H9 (cell line): ENCODE data around the gene CDH18. TPM values are rescaled to one million over a fixed set of nuclear protein-coding genes. Genes with fewer than 3 reads are reported as not detected.

Source experiments
- DNase-seq: peaks from one replicate; pipeline ENCODE4 v3.0.0-alpha.2; 2017
- H2AFZ ChIP-seq: one replicate; pipeline ENCODE4 v1.6.1; 2013; ENCODE audit warnings: mild to moderate bottlenecking, low read length, control low read depth, moderate library complexity
- H2AK5ac ChIP-seq: 2 replicates; pipeline ENCODE4 v1.6.1; 2013; ENCODE audit warnings: low read length, control low read depth, mixed read lengths; ENCODE audit not compliant: insufficient read length
- H2BK120ac ChIP-seq: one replicate; pipeline ENCODE4 v1.6.1; 2013; ENCODE audit warnings: low read depth, mild to moderate bottlenecking, low read length, control low read depth, inconsistent platforms; ENCODE audit not compliant: poor library complexity, severe bottlenecking
- H2BK12ac ChIP-seq: 2 replicates; pipeline ENCODE4 v1.6.1; 2013; ENCODE audit warnings: low read length, control low read depth, mixed read lengths, low read depth; ENCODE audit not compliant: insufficient read length
- H2BK15ac ChIP-seq: 2 replicates; pipeline ENCODE4 v1.6.1; 2013; ENCODE audit warnings: low read depth, low read length, control low read depth
- H2BK20ac ChIP-seq: one replicate; pipeline ENCODE4 v1.6.1; 2013; ENCODE audit warnings: low read depth, mild to moderate bottlenecking, low read length, control low read depth, inconsistent platforms; ENCODE audit not compliant: poor library complexity, severe bottlenecking
- H2BK5ac ChIP-seq: 2 replicates; pipeline ENCODE4 v1.6.1; 2013; ENCODE audit warnings: low read length, control low read depth, mixed read lengths; ENCODE audit not compliant: insufficient read length
- H3K14ac ChIP-seq: 2 replicates; pipeline ENCODE4 v1.6.1; 2013; ENCODE audit warnings: low read length, control low read depth; ENCODE audit not compliant: insufficient read depth
- H3K18ac ChIP-seq: 2 replicates; pipeline ENCODE4 v1.6.1; 2013; ENCODE audit warnings: low read depth, mild to moderate bottlenecking, mixed read lengths, low read length, control low read depth; ENCODE audit not compliant: insufficient read length
- H3K23ac ChIP-seq: 2 replicates; pipeline ENCODE4 v1.6.1; 2013; ENCODE audit warnings: low read length, control low read depth, mixed read lengths, low read depth; ENCODE audit not compliant: insufficient read length
- H3K23me2 ChIP-seq: 2 replicates; pipeline ENCODE4 v1.6.1; 2013; ENCODE audit warnings: low read depth, mild to moderate bottlenecking, mixed read lengths, low read length, control low read depth; ENCODE audit not compliant: insufficient read length, poor library complexity, severe bottlenecking
- H3K27ac ChIP-seq: 2 replicates; pipeline ENCODE4 v1.5.1; 2013; ENCODE audit warnings: low read length, control low read depth, mixed read lengths, low read depth; ENCODE audit not compliant: insufficient read length
- H3K27me3 ChIP-seq: 2 replicates; pipeline ENCODE4 v1.6.1; 2013; ENCODE audit warnings: low read length, control low read depth, inconsistent platforms; ENCODE audit not compliant: insufficient read depth
- H3K4ac ChIP-seq: 2 replicates; pipeline ENCODE4 v1.6.1; 2013; ENCODE audit warnings: low read depth, mild to moderate bottlenecking, control low read depth, inconsistent platforms, low read length, moderate library complexity
- H3K4me1 ChIP-seq: 2 replicates; pipeline ENCODE4 v1.6.1; 2013; ENCODE audit warnings: low read length, control low read depth, inconsistent platforms; ENCODE audit not compliant: insufficient read depth
- H3K4me2 ChIP-seq: 2 replicates; pipeline ENCODE4 v1.6.1; 2013; ENCODE audit warnings: low read length, control low read depth, mixed read lengths; ENCODE audit not compliant: insufficient read length, insufficient read depth
- H3K56ac ChIP-seq: 2 replicates; pipeline ENCODE4 v1.6.1; 2013; ENCODE audit warnings: low read depth, mild to moderate bottlenecking, mixed read lengths, low read length, control low read depth; ENCODE audit not compliant: insufficient read length
- H3K79me1 ChIP-seq: 2 replicates; pipeline ENCODE4 v1.6.1; 2013; ENCODE audit warnings: low read depth, mild to moderate bottlenecking, moderate library complexity, low read length, control low read depth, inconsistent platforms; ENCODE audit not compliant: insufficient read depth, poor library complexity, severe bottlenecking
- H3K79me2 ChIP-seq: 2 replicates; pipeline ENCODE4 v1.6.1; 2013; ENCODE audit warnings: low read length, control low read depth, inconsistent platforms; ENCODE audit not compliant: insufficient read depth
- H3K9ac ChIP-seq: 2 replicates; pipeline ENCODE4 v1.6.1; 2013; ENCODE audit warnings: low read length, control low read depth, mixed read lengths; ENCODE audit not compliant: insufficient read length; ENCODE audit errors: extremely low read depth
- H3K9me3 ChIP-seq: one replicate; pipeline ENCODE4 v1.6.1; 2013; ENCODE audit warnings: low read depth, low read length, inconsistent platforms; ENCODE audit not compliant: control insufficient read depth
- H3T11ph ChIP-seq: one replicate; pipeline ENCODE4 v1.6.1; 2013; ENCODE audit warnings: mild to moderate bottlenecking, low read length, control low read depth, inconsistent platforms
- H4K20me1 ChIP-seq: one replicate; pipeline ENCODE4 v1.6.1; 2013; ENCODE audit not compliant: control insufficient read depth, insufficient read length, insufficient read depth
- H4K5ac ChIP-seq: 2 replicates; pipeline ENCODE4 v1.6.1; 2013; ENCODE audit warnings: low read depth, mild to moderate bottlenecking, mixed read lengths, low read length, control low read depth; ENCODE audit not compliant: insufficient read length
- H4K8ac ChIP-seq: replicated peaks from 2 replicates; pipeline ENCODE4 v1.6.1; 2013; ENCODE audit warnings: low read length, control low read depth, mixed read lengths, low read depth; ENCODE audit not compliant: insufficient read length
- H4K91ac ChIP-seq: 2 replicates; pipeline ENCODE4 v1.6.1; 2013; ENCODE audit warnings: low read depth, mild to moderate bottlenecking, moderate library complexity, mixed read lengths, low read length, control low read depth; ENCODE audit not compliant: insufficient read length
- H3K27ac Mint-ChIP-seq, 3 experiments: 2 replicates in 2 of 3; 3 replicates in 1 of 3; pipeline ENCODE4 v1.8.0; 2020 to 2021; ENCODE audit warnings: mixed read lengths in 3 of 3, mild to moderate bottlenecking in 1 of 3, moderate library complexity in 1 of 3
- H3K27me3 Mint-ChIP-seq: 2 replicates; pipeline ENCODE4 v1.8.0; 2021; ENCODE audit warnings: low read depth, mild to moderate bottlenecking, moderate library complexity, mixed read lengths
- H3K36me3 Mint-ChIP-seq, 3 experiments: 2 replicates in 2 of 3; 3 replicates in 1 of 3; pipeline ENCODE4 v1.8.0; 2020 to 2021; ENCODE audit warnings: low read depth in 3 of 3, mixed read lengths in 3 of 3; ENCODE audit not compliant: insufficient read depth in 1 of 3
- H3K4me1 Mint-ChIP-seq, 2 experiments: 2 replicates each; pipeline ENCODE4 v1.8.0; 2020; ENCODE audit warnings: mixed read lengths in 2 of 2
- H3K4me3 Mint-ChIP-seq, 2 experiments: 2 replicates in 1 of 2; 3 replicates in 1 of 2; pipeline ENCODE4 v1.8.0; 2020 to 2021; ENCODE audit warnings: mild to moderate bottlenecking in 2 of 2, mixed read lengths in 2 of 2, moderate library complexity in 1 of 2
- H3K9me3 Mint-ChIP-seq, 2 experiments: 2 replicates in 1 of 2; 3 replicates in 1 of 2; pipeline ENCODE4 v1.8.0; 2020; ENCODE audit warnings: mild to moderate bottlenecking in 2 of 2, mixed read lengths in 2 of 2, moderate library complexity in 1 of 2
- WGBS: extraction: QIAGEN DNeasy Blood & Tissue Kit; methylation state at CpG from one replicate; pipeline ENCODE4 v1.1.7; 2013; ENCODE audit warnings: missing lambda C conversion rate, low lambda C conversion rate, mixed read lengths; ENCODE audit not compliant: insufficient read length; ENCODE audit errors: extremely low coverage; 5-methylcytosine and 5-hydroxymethylcytosine counted together
- total RNA-seq: library from RNA; stranded (reverse); gene quantifications from 2 replicates; pipeline ENCODE4 v1.2.1, GENCODE V29; 2021
- TF ChIP-seq, protein P1 (sequence below): fragments of 200-600 bp; sonication (generic); conservative IDR thresholded peaks from 3 replicates; pipeline ENCODE4 v1.8.0; 2021; ENCODE audit warnings: antibody characterized with exemption, mild to moderate bottlenecking

Gene CDH18
- total RNA-seq, 1 experiment from 2014 or later, result not detected

- Histone ChIP-seq H2AK5ac (no peak overlapping the region), H2BK12ac (no peak overlapping the region), H2BK5ac (no peak overlapping the region), H2BK20ac (no peak overlapping the region), H3K79me2 (no peaks in the 10 kb centered on the region), H2BK120ac (no peak overlapping the region), H3K27ac (no peak overlapping the region), H4K91ac (no peak overlapping the region), H4K5ac (no peak overlapping the region), H3K4me2 (no peak overlapping the region), H3K79me1 (no peaks in the 10 kb centered on the region), H4K8ac (no peak overlapping the region), H3K9me3 (no peaks in the 10 kb centered on the region), H3T11ph (no peak overlapping the region), H3K27me3 (no peaks in the 10 kb centered on the region), H3K4me1 (no peaks in the 10 kb centered on the region), H3K56ac (no peak overlapping the region), H3K23me2 (no peaks in the 10 kb centered on the region), H3K4ac (no peak overlapping the region), H2BK15ac (no peak overlapping the region), H3K18ac (no peak overlapping the region), H3K9ac (no peak overlapping the region), H2AFZ (no peak overlapping the region), H3K14ac (no peak overlapping the region), H4K20me1 (no peaks in the 10 kb centered on the region), H3K23ac (no peak overlapping the region)
- no peaks in the 10 kb centered on the region for H3K27me3 Mint-ChIP-seq
- no peak for DNase-seq
- no peak overlapping the region for H3K27ac Mint-ChIP-seq
- no peaks in the 10 kb centered on the region for H3K9me3 Mint-ChIP-seq
- H3K4me1 Mint-ChIP-seq, result peaks cover 2 to 4% of the 10 kb centered on the region in 2 experiments
- TF ChIP-seq, protein P1, sequence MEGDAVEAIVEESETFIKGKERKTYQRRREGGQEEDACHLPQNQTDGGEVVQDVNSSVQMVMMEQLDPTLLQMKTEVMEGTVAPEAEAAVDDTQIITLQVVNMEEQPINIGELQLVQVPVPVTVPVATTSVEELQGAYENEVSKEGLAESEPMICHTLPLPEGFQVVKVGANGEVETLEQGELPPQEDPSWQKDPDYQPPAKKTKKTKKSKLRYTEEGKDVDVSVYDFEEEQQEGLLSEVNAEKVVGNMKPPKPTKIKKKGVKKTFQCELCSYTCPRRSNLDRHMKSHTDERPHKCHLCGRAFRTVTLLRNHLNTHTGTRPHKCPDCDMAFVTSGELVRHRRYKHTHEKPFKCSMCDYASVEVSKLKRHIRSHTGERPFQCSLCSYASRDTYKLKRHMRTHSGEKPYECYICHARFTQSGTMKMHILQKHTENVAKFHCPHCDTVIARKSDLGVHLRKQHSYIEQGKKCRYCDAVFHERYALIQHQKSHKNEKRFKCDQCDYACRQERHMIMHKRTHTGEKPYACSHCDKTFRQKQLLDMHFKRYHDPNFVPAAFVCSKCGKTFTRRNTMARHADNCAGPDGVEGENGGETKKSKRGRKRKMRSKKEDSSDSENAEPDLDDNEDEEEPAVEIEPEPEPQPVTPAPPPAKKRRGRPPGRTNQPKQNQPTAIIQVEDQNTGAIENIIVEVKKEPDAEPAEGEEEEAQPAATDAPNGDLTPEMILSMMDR, result no peak
- H3K4me3 Mint-ChIP-seq, result no peak overlapping the region
- peaks cover 0 to 2% (median 2%) of the 10 kb centered on the region in 3 experiments; a peak in 1 of 7 replicates for H3K36me3 Mint-ChIP-seq
- no CpG with 5 or more reads among the region's 1 CpG for WGBS
Measured at GRCh38 chr5:19739671-19740070, 248.3 kb downstream of the CDH18 start.
